GM12872 (cell line): ENCODE results near the gene PNMA6E.

Experiments
- TF ChIP-seq, protein P1 (sequence below): IDR thresholded peaks from 3 replicates; pipeline ENCODE4 v1.5.1; 2011; ENCODE audit warnings: low read depth, mild to moderate bottlenecking, low read length, moderate library complexity; ENCODE audit not compliant: insufficient read depth

Gene PNMA6E

DNA sequence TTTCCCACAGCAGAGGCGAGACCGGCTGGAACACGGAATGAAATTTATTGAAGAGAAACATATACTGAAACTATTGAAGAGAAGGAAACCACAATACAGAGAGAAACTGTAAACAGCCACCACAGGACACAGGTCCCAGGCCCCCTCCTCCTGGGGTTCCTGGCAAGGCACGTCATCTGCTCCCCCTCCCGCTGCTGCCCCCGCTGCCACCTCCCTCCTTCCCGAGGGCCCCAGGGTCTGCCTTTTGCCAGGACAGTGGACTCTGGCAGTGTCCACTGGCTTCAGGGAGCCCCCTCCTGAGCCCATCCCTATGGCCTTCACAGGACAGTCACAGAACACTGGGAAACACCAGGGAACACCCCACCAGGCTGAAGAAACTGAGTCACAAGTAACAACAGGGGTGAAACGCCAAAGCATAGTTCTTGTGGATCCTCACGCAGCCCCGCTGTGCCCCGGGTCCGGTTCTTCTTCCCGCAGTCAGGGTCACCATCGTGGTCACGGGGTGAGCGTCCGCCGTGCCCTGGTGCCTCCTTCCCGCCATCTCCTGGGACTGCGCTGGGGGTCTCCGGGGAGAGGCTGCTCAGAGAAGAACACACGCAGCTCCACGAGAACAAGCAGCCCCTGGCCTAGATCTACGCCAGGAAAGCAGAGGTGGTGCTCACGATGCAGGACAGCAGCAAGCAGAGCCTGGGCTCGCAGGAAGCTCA is 5.4 kb downstream of the PNMA6E start:
- TF ChIP-seq, protein P1, sequence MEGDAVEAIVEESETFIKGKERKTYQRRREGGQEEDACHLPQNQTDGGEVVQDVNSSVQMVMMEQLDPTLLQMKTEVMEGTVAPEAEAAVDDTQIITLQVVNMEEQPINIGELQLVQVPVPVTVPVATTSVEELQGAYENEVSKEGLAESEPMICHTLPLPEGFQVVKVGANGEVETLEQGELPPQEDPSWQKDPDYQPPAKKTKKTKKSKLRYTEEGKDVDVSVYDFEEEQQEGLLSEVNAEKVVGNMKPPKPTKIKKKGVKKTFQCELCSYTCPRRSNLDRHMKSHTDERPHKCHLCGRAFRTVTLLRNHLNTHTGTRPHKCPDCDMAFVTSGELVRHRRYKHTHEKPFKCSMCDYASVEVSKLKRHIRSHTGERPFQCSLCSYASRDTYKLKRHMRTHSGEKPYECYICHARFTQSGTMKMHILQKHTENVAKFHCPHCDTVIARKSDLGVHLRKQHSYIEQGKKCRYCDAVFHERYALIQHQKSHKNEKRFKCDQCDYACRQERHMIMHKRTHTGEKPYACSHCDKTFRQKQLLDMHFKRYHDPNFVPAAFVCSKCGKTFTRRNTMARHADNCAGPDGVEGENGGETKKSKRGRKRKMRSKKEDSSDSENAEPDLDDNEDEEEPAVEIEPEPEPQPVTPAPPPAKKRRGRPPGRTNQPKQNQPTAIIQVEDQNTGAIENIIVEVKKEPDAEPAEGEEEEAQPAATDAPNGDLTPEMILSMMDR: no peak

DNA sequence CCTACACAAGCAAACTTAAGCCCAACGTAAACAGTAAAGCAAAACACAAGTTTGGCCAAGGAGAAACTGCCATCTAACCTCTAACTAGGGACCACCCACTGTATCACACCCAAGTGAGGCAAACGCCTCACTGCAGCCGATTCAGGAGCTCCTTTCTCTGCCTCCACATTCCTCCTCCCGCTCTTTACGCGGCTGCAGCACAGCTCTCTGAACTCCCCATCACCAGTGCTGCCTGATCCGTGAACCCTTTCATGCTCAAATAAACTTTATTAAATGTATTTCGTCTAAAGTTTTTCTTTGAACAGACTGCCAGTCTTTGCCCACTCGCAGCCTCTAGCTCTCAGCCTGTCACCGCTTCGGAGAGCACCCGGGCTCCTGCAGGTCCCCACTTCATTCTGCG is 6.5 kb downstream of the PNMA6E start:
- TF ChIP-seq, protein P1: no peak

DNA sequence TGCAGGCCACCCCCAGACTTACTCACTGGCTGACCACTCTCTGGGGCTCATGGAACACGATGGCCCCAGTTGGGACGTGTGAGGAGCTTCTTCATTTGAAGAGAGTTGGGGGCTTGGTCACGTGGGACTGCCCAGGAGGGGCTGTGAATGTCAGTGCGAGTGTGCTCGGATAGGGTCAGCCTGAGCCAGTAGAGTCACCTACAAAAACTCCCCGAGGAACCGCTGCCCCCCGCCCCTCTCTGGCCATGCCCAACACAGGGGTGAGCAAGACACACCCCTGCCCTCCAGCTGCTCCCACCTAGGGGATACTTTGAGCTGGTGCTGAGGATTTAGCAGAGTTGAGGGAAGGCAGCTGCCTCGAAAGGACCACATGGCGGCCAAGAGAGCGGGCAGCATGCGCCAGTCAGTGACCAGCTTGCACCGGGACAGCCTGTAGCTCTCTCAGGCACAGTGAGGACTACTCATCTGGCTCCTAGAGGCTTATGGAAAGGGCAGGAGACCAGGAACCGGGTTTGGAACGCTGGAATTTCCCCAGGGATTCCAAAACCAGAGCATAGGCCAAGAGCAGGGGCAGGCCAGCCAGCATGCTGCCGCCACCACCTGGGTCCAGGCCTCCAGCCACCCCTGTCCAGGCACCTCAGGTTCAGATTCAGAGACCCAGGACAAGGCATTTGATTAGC is 8.4 kb downstream of the PNMA6E start:
- TF ChIP-seq, protein P1: no peak

DNA sequence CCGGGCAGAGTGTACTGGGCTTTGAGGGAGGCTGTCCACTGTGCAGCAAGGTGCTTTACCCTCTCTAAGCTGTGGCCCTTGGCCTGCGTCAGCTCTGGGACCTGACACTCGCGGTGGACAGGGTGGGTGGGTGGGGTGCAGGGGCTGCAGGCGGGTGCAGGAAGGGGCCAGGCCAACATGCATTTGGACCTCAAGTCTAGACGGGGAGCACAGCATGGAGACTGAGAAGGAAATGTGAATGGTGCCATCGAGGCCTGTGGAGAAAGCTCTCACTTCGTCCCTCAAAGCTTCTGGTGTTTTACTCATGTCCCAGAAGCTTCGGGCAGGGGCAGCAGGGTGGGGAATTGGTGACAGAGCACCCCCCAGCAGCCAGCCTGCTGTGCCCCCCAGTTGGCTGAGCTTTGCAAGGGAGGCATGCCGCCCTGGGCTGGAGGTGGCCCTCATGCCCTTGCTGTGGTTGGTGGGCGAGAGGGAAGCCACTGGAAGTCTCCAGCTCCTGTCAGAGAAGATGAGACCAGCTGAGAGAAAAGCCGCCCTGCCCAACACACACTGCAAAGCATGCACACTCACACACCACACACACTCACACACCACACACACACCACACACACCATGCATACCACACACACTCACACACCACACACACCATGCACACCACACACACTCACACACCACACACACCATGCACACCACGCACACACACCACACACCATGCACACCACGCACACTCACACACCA is 12.3 kb downstream of the PNMA6E start:
- TF ChIP-seq, protein P1: no peak

DNA sequence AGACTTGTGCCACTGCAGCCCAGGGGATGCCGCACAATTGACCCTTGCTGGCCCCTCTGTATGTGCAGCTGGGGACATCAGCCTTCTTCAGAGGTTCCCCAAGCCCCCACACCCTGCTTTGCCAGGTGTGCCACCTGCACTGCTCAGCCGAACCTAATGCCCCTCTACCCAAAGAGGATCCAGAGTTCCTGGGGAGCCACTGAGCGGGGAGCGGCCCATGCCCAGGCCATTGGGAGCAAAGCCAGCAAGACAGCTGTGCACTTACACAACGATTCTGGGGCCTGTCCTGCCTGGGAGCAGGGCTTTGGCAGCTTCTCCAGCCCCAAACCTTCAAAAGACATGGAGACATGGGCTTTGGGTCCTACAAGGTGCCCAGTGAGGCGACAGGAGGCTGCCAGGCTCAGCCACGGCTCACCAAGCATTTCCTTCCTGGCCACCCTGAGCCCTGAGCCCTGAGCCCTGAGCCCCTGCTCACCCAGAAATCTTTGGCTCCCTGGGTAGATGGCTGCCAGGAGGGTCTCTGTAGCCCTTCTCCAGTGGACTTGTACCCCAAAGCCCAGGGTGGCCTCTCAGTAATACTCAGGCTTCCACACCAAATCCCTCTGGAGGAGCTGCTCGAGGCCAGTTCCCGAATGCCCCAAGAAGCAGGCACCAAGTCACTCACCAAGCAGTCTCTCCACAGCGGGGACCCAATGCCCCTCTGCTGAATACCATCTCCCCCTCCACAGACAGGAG is 13.0 kb downstream of the PNMA6E start:
- TF ChIP-seq, protein P1: no peak

DNA sequence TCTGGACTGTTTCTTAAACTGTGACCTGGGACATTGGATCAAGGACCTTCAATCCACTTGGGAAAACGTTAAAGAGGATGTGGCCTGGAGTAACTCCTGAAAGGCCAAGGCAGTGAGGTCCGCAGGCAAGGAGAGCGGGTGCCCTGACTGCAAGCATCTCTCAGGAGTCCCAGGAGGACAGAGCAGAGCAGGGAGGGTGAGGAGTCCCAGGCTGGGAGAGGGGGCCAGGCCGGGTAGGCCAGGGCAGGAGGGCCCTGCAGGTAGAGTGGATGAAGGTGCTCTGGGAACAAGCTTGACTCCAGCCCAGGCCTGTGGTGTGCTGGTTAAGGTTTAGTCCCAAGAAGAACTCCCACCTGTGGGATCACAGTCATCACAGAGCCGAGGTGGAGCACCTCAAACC is 13.8 kb downstream of the PNMA6E start:
- TF ChIP-seq, protein P1: no peak

DNA sequence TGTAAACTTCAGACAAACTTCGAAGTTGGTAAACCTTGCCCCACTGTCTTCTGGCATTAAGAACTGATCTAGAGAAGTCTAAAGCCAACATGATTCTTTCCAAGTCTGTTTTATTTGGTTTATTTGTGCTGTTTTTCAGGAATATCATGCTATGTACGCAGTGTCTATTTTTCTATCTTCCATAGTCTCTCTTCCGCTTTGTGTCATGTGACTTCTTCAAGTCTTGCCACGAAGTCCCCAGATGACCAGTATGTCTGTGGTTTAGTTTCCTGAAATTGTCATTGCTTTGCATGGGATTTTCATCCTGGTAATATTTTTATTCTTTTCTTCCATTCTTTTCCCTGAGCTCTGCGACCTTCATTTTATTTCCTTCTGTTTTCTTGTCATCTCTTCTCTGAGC is 15.1 kb downstream of the PNMA6E start:
- TF ChIP-seq, protein P1: no peak
